Heart left ventricle (tissue), 13 donors: Measurements from ENCODE around the gene MAN1C1.

Source experiments
- POLR2A ChIP-seq, 2 donors: fragments of 450-650 bp; IDR thresholded peaks; one replicate each; pipeline ENCODE4 v1.6.1; 2017; ENCODE audit warnings: antibody characterized with exemption in 2 of 2, mild to moderate bottlenecking in 2 of 2, moderate library complexity in 2 of 2
- TF ChIP-seq, protein P1 (sequence below), 12 donors: fragments of 200-600 bp; sonication (generic) in 4 of 12; IDR thresholded peaks; one replicate each; pipeline versions ENCODE4 v1.5.0 to v1.8.0; 2018 to 2022; ENCODE audit warnings: antibody characterized with exemption in 12 of 12, mild to moderate bottlenecking in 5 of 12
- donor health status: ischemic (EF 13 %, LVEDD 7.1; RV severe dilation, severe dysfunction).
- donor health status: DM: no; HTN: yes; CAD: no.
- donor health status: DM: no; HTN: no; CAD: no.
- donor health status: ischemic (EF 25% LVEDD 6.9; RV normal size, moderate dysfunction).
- donor health status: ischemic (EF 25% LVEDD 5.7; RV mildly dilated, moderate dysfunction).
- donor health status: ischemic (EF 35%, LVEDD 5.7; RV mildly dilated, moderate dysfunction).
- donor health status: nonischemic (EF 11% LVEDD 7.7; RV severe dilation, severe dysfunction).
- donor health status: DM: yes; HTN: yes; CAD: no.
- donor health status: PGD.
- donor health status: ischemic (EF 29% LVEDD 5.4; RV normal size, mild dysfunction).
- donor health status: nonischemic (EF 23%, LVEDD 6.1; RV moderate dilation, normal function).

GRCh38 chr1:25826571-25826970 lies 210.0 kb downstream of the MAN1C1 start:
- TF ChIP-seq, protein P1, sequence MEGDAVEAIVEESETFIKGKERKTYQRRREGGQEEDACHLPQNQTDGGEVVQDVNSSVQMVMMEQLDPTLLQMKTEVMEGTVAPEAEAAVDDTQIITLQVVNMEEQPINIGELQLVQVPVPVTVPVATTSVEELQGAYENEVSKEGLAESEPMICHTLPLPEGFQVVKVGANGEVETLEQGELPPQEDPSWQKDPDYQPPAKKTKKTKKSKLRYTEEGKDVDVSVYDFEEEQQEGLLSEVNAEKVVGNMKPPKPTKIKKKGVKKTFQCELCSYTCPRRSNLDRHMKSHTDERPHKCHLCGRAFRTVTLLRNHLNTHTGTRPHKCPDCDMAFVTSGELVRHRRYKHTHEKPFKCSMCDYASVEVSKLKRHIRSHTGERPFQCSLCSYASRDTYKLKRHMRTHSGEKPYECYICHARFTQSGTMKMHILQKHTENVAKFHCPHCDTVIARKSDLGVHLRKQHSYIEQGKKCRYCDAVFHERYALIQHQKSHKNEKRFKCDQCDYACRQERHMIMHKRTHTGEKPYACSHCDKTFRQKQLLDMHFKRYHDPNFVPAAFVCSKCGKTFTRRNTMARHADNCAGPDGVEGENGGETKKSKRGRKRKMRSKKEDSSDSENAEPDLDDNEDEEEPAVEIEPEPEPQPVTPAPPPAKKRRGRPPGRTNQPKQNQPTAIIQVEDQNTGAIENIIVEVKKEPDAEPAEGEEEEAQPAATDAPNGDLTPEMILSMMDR (IDR thresholded peaks at IDR 0.05), result no peak
- no peak for TF ChIP-seq POLR2A (IDR thresholded peaks at IDR 0.05)
